Heart left ventricle (tissue), 16 donors: ENCODE measurements around the gene PPP1R7. TPM values are rescaled to one million over a fixed set of nuclear protein-coding genes. Genes with fewer than 3 reads are reported as not detected.

Experiments
- ATAC-seq, 4 donors: fragments of 200-7000 bp; cut with Tn5 transposase; one replicate each; pipeline ENCODE4 v1.9.1; 2020 to 2022; ENCODE audit warnings: moderate library complexity in 4 of 4, mild to moderate bottlenecking in 3 of 4, moderate number of reproducible peaks in 1 of 4
- DNase-seq, 5 donors: peaks; one replicate each; pipeline ENCODE4 v3.0.0-alpha.2; 2020
- H3K27ac ChIP-seq, 12 donors: fragments of 200-600 bp; sonication (generic) in 4 of 12; one replicate each; pipeline versions ENCODE4 v1.5.0 to v1.8.0; 2016 to 2022; ENCODE audit warnings: mild to moderate bottlenecking in 2 of 12
- H3K27me3 ChIP-seq, 9 donors: fragments of 200-600 bp; sonication (generic) in 2 of 9; one replicate each; pipeline versions ENCODE4 v1.5.1 to v1.8.0; 2016 to 2022; ENCODE audit warnings: mild to moderate bottlenecking in 3 of 9
- H3K36me3 ChIP-seq, 9 donors: fragments of 200-600 bp; sonication (generic) in 2 of 9; one replicate each; pipeline versions ENCODE4 v1.5.0 to v1.8.0; 2018 to 2022; ENCODE audit warnings: mild to moderate bottlenecking in 2 of 9
- H3K4me1 ChIP-seq, 12 donors: fragments of 200-600 bp; sonication (generic) in 4 of 12; one replicate each; pipeline versions ENCODE4 v1.5.0 to v1.8.0; 2016 to 2022; ENCODE audit warnings: mild to moderate bottlenecking in 3 of 12
- H3K4me3 ChIP-seq, 12 donors: fragments of 200-600 bp; sonication (generic) in 4 of 12; one replicate each; pipeline versions ENCODE4 v1.5.0 to v1.8.0; 2017 to 2022; ENCODE audit warnings: mild to moderate bottlenecking in 9 of 12, moderate library complexity in 4 of 12
- H3K9me3 ChIP-seq, 12 donors: fragments of 200-600 bp; sonication (generic) in 4 of 12; one replicate each; pipeline versions ENCODE4 v1.5.0 to v1.8.0; 2016 to 2022; ENCODE audit warnings: mild to moderate bottlenecking in 1 of 12
- POLR2A ChIP-seq, 2 donors: fragments of 450-650 bp; IDR thresholded peaks; one replicate each; pipeline ENCODE4 v1.6.1; 2017; ENCODE audit warnings: antibody characterized with exemption in 2 of 2, mild to moderate bottlenecking in 2 of 2, moderate library complexity in 2 of 2
- WGBS, 4 donors: extraction: QIAGEN DNeasy Blood & Tissue Kit in 2 of 4; methylation state at CpG; one replicate each; pipeline versions ENCODE4 v1.1.5 to v1.1.7; 2013 to 2018; 5-methylcytosine and 5-hydroxymethylcytosine counted together
- intact Hi-C, 10 donors: fragments of 100-400 bp; cut with DNase I; formaldehyde crosslinking; loops; one replicate each; pipeline versions ENCODE4 v1.11.1 to v1.14.2; 2022
- polyA plus RNA-seq, 2 donors: library from polyadenylated mRNA; stranded (reverse); fragments of 200-250 nt; gene quantifications; one replicate each; pipeline ENCODE4 v1.2.3, GENCODE V29; 2013
- total RNA-seq, 9 donors: library from RNA; depleted of rRNA in 2 of 9; stranded (reverse); fragments of >200 nt in 2 of 9; fragmentation: NEBNext Ultra II Directional in 3 of 9; extraction: Animal tissue kit (Norgen Biotek cat#: 25700) in 3 of 9; gene quantifications; one replicate each; pipeline versions ENCODE4 v1.1.0 to v1.2.4, GENCODE V29; 2016 to 2023
- TF ChIP-seq, protein P1 (sequence below), 12 donors: fragments of 200-600 bp; sonication (generic) in 4 of 12; IDR thresholded peaks; one replicate each; pipeline versions ENCODE4 v1.5.0 to v1.8.0; 2018 to 2022; ENCODE audit warnings: antibody characterized with exemption in 12 of 12, mild to moderate bottlenecking in 5 of 12
- donor health status: ischemic (EF 13 %, LVEDD 7.1; RV severe dilation, severe dysfunction).
- donor health status: healthy with polysubstance abuse.
- donor health status: DM: no; HTN: yes; CAD: no.
- donor health status: DM: no; HTN: no; CAD: no.
- donor health status: ischemic (EF 25% LVEDD 6.9; RV normal size, moderate dysfunction).
- donor health status: ischemic (EF 25% LVEDD 5.7; RV mildly dilated, moderate dysfunction).
- donor health status: healthy.
- donor health status: DM: yes; HTN: yes; CAD: no.
- donor health status: ischemic (EF 35%, LVEDD 5.7; RV mildly dilated, moderate dysfunction).
- donor health status: nonischemic (EF 11% LVEDD 7.7; RV severe dilation, severe dysfunction).
- donor health status: DM: yes; HTN: yes; CAD: no.
- donor health status: PGD.
- donor health status: ischemic (EF 29% LVEDD 5.4; RV normal size, mild dysfunction).
- donor health status: nonischemic (EF 23%, LVEDD 6.1; RV moderate dilation, normal function).

Gene PPP1R7
- total and polyA plus RNA-seq, 11 donors, result 66.7 to 110 (median 79.8) TPM

- H3K36me3 ChIP-seq, result peaks cover 3 to 81% (median 77%) of the 10 kb centered on the region in 9 donors
- TF ChIP-seq, protein P1, sequence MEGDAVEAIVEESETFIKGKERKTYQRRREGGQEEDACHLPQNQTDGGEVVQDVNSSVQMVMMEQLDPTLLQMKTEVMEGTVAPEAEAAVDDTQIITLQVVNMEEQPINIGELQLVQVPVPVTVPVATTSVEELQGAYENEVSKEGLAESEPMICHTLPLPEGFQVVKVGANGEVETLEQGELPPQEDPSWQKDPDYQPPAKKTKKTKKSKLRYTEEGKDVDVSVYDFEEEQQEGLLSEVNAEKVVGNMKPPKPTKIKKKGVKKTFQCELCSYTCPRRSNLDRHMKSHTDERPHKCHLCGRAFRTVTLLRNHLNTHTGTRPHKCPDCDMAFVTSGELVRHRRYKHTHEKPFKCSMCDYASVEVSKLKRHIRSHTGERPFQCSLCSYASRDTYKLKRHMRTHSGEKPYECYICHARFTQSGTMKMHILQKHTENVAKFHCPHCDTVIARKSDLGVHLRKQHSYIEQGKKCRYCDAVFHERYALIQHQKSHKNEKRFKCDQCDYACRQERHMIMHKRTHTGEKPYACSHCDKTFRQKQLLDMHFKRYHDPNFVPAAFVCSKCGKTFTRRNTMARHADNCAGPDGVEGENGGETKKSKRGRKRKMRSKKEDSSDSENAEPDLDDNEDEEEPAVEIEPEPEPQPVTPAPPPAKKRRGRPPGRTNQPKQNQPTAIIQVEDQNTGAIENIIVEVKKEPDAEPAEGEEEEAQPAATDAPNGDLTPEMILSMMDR (IDR thresholded peaks at IDR 0.05), result no peak
- TF ChIP-seq POLR2A (IDR thresholded peaks at IDR 0.05), result no peak
- no peaks in the 10 kb centered on the region for H3K9me3 ChIP-seq
- peak overlapping the region in 6 of 12 donors; percentile 14 to 71 (median 51) for H3K27ac ChIP-seq
- no peak for ATAC-seq
- H3K4me3 ChIP-seq, result no peak overlapping the region
- no peaks in the 10 kb centered on the region for H3K27me3 ChIP-seq
- intact Hi-C loops, result no loop called here
- WGBS, 4 donors, result 89 to 95% (median 92%) methylated on average over 17 to 26 of the region's 26 CpGs
- peak in 1 of 5 donors; percentile 54 for DNase-seq
- peaks cover 0 to 44% (median 13%) of the 10 kb centered on the region in 12 donors for H3K4me1 ChIP-seq
Measured at GRCh38 chr2:241228081-241228859, 78.0 kb downstream of the PPP1R7 start.

- peak; percentile 54 to 72 (median 58) for ATAC-seq
- DNase-seq, result peak in 3 of 5 donors; percentile 32 to 66 (median 55)
- H3K27me3 ChIP-seq, result no peaks in the 10 kb centered on the region
- peaks cover 0 to 38% (median 9%) of the 10 kb centered on the region in 12 donors for H3K4me1 ChIP-seq
- no peaks in the 10 kb centered on the region for H3K9me3 ChIP-seq
- 56 to 66% (median 62%) methylated on average over 19 to 20 of the region's 20 CpGs for WGBS, 4 donors
- H3K36me3 ChIP-seq, result peaks cover 3 to 88% (median 84%) of the 10 kb centered on the region in 9 donors
- TF ChIP-seq, protein P1 (IDR thresholded peaks at IDR 0.05), result no peak
- TF ChIP-seq POLR2A (IDR thresholded peaks at IDR 0.05), result no peak
- H3K27ac ChIP-seq, result peak overlapping the region in 9 of 12 donors; percentile 14 to 71 (median 46)
- intact Hi-C loops, result no loop called here
- no peak overlapping the region for H3K4me3 ChIP-seq
Measured at GRCh38 chr2:241228860-241229516, 78.7 kb downstream of the PPP1R7 start.

- ATAC-seq, result no peak
- 92 to 94% (median 93%) methylated on average over 28 to 29 of the region's 29 CpGs for WGBS, 4 donors
- peak overlapping the region in 9 of 12 donors; percentile 14 to 71 (median 46) for H3K27ac ChIP-seq
Measured at GRCh38 chr2:241229563-241230401, 79.5 kb downstream of the PPP1R7 start.

More at GRCh38 chr2:241229563-241230401, 79.5 kb downstream of the PPP1R7 start:
- TF ChIP-seq, protein P1 (IDR thresholded peaks at IDR 0.05), result no peak
- no peak for TF ChIP-seq POLR2A (IDR thresholded peaks at IDR 0.05)
- Histone ChIP-seq H3K4me1 (peaks cover 0 to 30% (median under 1%) of the 10 kb centered on the region in 12 donors), H3K36me3 (peaks cover 3 to 96% (median 92%) of the 10 kb centered on the region in 9 donors), H3K9me3 (no peaks in the 10 kb centered on the region), H3K27me3 (no peaks in the 10 kb centered on the region), H3K4me3 (no peak overlapping the region)
- DNase-seq, result peak in 1 of 5 donors; percentile 54
- intact Hi-C loops, result no loop called here
